Astrocyte of the hippocampus (primary cell): ENCODE measurements around the gene EIF3J.
A peak's percentile ranks its signal among the peaks of the same experiment; 100 is the strongest.
"Not testable (repeated sequence)": the region's sequence is repeated elsewhere in the genome, so short reads cannot be mapped to it uniquely, and the experiment has no call there.

Source experiments
- DNase-seq: peaks from one replicate; pipeline ENCODE4 v3.0.0; 2011; ENCODE audit warnings: low read depth, low spot score

Gene EIF3J, protein sequence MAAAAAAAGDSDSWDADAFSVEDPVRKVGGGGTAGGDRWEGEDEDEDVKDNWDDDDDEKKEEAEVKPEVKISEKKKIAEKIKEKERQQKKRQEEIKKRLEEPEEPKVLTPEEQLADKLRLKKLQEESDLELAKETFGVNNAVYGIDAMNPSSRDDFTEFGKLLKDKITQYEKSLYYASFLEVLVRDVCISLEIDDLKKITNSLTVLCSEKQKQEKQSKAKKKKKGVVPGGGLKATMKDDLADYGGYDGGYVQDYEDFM

DNA sequence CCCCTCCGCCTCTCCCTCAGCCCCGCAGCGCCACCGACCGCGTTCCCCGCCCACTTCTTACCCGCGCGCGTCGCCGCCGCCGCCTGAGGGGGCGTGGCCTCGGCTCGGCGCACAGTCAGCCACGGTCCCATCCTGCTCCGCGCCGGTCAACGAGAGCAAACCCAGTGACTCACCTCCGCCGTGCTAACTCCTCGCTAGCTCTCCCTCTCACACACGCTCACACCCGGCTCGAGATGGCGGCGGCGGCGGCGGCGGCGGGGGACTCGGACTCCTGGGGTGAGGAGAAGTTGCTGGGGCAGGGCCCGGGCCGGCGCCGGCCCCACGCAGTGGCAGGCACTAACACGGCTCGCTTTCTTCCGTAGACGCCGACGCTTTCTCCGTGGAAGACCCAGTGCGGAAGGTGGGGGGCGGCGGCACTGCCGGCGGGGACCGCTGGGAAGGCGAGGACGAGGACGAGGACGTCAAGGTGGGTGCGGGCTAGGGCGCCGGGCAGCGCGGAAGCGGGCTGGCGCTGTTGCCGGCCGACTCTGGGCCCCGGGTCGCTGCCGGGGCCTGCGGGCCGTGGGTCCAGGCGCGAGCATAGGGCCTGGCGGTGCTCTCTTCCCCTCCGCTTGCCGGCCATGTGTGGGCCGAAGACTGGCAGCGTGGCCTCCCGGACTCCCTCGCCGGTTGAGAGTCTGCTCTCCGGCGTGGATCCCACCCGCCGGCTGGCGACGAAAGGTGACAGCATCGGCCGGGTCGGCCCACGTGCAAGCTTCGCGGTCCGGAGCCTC is at the start of gene EIF3J:
EIF3J (plus strand) TSS at position 186 of the 773 bp plus-strand sequence; CDS start at position 234, 48 bp downstream.
- peak; percentile 99 for DNase-seq

GRCh38 chr15:44489464-44489863 is 47.5 kb upstream of the EIF3J start:
- peak; percentile 70 for DNase-seq

DNA sequence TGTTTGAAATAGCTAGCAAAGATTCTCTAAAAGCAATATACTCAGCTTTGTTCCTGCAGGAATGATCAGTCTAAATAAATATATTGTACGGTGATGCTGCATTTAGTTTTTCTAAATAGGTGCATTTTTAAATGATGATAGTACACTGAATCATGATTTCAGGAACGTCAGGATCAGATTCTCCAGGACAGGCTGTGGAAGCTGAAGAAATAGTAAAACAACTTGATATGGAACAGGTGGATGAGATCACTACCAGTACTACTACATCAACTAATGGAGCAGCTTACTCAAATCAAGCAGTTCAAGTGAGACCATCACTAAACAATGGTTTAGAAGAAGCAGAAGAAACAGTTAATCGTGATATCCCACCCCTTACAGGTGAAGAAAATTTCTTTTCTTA is 46.3 kb upstream of the EIF3J start:
- peak; percentile 3 for DNase-seq

DNA sequence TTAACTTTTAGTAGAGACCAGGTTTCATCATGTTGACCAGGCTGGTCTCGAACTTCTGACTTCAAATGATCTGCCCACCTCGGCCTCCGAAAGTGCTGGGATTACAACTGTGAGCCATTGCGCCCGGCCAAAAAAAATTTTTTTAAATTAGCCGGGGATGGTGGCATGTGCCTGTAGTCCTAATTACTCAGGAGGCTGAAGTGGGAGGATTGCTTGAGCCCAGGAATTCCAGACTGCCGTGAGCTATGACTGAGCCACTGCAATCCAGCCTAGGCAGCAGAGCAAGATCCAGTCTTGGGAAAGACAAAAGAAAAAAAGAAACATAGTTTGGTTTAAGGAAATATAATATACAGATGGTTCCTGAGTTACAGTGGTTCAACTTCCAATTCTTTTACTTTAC is 44.9 kb upstream of the EIF3J start:
- DNase-seq = no peak

DNA sequence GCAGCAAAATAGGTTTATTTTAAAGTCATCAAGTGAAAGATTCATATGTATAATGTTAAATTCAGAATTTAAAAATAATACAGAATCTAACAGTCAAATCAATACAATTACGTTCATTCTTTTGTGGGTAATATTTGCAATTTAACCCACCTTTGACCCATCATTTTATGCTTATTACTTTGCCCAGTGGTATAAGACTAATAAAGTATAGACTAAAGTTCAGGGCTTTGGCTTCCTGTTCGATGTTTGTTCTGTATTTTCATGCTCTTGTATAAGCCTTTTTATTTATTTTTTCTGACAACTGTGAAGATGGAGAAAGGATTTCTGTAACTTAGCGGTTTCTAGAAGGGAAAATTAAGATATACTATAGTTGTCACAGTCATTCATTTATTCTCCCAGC is 44.3 kb upstream of the EIF3J start:
- no peak for DNase-seq

GRCh38 chr15:44495562-44495961 is 41.4 kb upstream of the EIF3J start:
- no peak for DNase-seq

DNA sequence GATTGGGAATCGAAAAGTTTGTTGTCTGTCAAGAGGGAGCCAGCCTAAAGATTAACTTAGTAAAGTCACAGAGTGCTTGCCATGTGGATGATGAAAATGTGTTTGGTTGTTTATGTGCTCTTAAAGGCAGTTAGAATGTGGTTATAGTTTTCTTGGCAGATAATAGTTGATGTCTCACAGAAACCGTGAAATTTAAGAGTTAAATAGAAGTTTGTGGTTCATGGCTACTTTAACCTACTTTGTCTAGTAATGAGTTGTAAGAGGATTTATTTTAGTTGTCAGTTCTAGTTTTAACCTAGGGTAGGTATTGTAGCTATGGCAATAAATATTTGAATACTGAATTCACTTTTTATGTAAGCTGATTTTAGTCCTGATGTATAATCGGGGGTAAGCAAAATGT is 36.4 kb upstream of the EIF3J start:
- DNase-seq = no peak

DNA sequence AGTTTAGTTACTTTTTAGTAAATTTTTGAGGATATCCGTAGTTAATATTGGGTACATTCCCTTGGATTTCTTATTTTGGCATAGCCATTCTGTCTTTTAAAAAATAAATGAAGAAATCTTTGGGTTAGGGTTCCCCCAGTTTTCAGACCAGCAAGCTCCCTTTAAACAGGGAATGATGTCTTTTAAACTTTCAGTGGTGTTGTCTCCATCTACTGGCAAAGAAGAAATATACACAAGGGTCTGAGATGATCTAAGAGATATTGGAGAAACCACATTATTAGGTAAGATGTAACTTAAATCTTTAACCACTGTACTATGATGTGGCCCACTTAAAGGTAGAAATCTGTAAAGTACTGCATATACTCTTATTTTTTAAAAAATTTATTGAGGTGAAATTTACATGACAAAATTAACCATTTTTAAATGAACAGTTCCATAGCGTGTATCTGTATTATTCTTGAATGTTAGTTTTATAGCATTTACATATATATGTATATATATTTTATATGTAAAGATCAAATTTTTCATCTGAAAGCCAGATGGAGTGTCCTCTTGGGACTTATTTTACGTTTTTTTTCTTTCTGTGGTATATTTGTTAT is 35.1 kb upstream of the EIF3J start:
- peak; percentile 57 for DNase-seq

DNA sequence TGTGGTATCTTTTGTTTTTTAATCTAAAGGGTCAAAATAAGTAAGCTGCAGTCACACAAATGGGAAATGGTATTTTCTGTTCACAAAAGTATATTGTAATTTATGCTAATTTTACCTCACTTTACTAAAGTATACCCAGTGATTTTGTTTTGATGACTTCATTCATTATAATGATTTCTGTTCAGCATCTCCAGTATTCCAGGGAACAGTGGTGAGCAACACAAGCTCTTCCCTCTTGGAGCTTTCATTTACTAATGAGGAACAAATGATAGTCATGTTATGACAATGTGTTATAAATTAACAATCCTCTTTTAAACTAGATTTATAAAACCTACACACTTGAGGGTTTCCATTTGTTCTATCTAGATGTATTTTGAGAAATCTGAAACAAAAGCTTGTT is 20.5 kb upstream of the EIF3J start:
- DNase-seq = no peak

DNA sequence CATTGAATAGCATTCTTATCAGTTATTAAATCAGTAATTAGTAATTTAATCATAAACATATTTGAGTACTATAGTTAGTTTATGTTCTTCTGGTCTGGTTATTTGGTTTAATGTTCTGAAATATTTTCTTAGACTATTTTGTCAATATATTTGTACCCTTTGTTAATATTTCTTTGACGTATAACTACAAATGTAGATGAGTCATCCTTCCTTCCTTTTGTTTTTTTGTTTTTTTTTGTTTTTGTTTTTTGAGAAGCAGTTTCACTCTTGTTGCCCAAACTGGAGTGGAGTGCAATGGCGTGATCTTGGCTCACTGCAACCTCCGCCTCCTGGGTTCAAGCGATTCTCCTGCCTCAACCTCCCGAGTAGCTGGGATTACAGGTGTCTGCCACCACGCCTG is 17.4 kb upstream of the EIF3J start:
- DNase-seq = no peak

DNA sequence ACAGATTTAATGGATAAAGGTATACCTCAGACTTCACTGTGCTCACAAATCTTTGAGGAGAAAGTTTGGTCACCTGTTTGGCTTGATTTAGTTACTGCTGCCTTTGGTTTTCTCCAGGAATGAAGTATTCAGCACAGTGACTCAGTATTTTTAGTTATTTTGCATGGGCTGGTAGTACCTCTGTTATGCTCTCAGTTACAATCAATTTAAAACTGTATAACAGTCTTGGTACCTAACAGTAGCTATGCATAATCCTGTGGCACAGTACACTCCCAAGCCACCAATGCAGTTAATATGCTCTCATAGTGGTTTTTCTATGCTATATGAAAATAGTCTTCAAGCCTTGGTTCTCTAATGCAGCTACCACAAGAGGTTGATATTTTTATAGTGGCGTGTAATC is 11.9 kb upstream of the EIF3J start:
- DNase-seq = no peak

DNA sequence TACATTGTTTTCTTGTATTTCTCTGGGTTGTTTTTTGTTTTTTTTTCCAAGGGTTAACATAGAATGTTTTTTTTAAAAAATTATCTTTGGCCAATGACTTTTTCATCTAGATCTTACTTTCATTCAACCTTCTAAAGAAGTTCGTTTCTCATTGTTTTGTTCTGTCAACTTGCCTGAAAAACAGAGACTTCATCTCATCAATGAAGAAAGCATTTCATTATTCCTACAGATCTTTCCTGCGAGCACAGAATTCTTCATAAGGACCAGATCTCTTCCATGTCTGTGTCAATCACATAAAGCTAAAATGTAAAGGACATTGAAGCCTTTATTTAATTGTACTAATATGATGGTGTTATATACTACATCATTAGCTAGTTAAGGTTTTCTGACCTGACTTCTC is 9.7 kb upstream of the EIF3J start:
- DNase-seq = no peak

DNA sequence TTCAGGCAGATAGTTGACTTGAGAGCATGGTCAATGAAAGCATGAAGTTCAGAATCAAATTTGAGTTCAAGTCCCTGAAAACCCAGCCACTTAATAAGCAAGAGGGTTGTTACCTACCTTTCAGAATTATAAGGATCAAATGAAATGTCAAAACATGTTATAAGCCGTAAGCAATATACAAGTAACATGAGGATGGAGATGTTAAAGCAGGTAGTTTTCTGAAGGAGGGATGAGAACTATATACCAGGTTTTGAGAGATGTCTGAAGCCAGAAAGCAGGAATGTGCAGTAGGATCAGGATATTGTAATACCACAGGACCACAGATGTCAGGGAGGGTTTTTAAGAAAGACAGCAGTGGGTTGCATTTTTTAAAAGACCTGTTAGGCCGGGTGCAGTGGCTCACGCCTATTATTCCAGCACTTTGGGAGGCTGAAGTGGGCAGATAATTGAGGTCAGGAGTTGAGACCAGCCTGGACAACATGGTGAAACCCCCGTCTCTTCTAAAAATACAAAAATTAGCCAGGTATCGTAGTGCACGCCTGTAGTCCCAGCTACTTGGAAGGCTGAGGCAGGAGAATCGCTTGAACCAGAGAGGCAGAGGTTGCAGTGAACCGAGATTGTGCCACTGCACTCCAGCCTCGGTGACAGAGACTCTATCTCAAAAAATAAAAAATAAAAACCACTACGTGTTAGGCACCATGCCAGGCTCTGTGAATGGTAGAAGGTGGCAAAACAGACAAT is 6.9 kb upstream of the EIF3J start:
- no peak for DNase-seq

DNA sequence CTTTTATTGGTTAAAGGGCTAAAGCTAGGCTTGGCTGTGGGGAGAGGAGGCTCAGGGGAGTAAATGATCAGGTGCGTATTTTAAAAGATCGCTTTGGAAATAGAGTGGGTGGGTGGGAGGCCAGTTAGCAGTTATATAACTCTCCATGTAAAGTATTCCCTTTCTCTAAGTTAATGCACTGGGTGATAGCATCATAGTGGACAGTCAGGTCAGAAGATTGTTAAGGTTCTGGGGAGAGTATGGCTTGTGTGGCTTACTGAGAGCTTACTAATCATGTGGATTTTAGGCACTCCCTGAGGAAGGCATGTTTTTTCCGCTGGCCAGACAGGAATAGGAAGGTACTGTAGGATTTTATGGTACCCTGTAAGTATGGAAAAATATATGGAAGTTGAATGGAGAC is 6.3 kb upstream of the EIF3J start:
- DNase-seq = no peak

GRCh38 chr15:44532275-44532674 is 4.7 kb upstream of the EIF3J start:
- DNase-seq = not testable (repeated sequence)

DNA sequence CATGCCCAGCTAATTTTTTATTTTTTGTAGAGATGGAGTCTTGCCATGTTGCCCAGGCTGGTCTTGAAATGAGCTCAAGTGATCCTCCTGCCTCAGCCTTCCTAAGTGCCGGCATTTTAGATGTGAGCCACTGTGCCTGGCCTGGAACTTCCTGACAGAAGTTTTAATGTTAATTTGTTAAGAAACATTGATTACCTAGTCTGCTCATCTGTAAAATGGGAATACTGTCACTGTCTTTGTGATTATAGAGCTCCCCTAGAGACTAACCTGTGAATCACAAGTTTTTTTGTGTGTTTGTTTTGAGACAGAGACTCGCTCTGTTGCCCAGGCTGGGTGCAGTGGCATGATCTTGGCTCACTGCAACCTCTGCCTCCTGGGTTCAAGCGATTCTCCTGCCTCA is 4.3 kb upstream of the EIF3J start:
- no peak for DNase-seq

GRCh38 chr15:44535092-44535491 is 1.9 kb upstream of the EIF3J start:
- DNase-seq = no peak

DNA sequence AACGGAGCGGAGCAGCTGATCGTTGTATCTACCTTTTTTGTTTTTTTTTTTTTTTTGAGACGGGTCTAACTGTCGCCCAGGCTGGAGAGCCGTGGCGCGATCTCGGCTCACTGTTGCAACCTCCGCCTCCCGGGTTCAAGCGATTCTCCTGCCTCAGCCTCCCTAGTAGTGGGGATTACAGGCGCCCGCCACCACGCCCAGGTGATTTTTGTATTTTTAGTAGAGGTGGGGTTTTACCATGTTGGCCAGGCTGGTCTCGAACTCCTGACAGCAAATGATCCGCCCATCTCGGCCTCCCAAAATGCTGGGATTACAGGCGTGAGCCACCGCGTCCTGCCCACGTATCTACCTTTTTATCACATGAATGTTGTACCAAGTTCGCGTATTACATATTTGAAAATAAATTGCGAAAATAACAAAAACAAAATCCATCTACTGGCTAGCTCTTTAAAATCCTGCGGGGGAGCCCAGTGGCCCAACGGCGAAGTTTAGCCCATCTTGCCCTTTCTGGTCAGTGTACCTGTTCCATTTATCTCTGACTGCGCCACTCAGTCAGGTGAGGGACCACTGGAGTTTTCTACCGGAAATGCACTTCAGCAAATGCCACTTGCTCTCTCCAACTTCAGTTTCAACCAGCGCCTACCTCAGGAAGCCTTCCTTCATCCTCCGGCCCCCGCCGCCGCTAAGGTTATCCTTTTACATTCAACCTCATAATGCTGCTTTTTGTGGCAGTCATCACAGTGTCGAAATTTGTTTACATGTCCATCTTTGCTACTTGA is 1.2 kb upstream of the EIF3J start:
- DNase-seq = no peak

GRCh38 chr15:44536302-44536961 is 515 bp upstream of the EIF3J start:
- DNase-seq = peak; percentile 94

- no peak for DNase-seq
Observed at GRCh38 chr15:44537735-44538240, 841 bp downstream of the EIF3J start.
